Erythroblast (primary cell): ENCODE data around the gene PTPRD.

ENCODE experiments used
- GATA1 ChIP-seq: IDR thresholded peaks from 2 replicates; pipeline ENCODE4 v1.6.1; 2011; ENCODE audit warnings: low read depth, mild to moderate bottlenecking, control low read depth, low read length, moderate library complexity
- POLR2A ChIP-seq: IDR thresholded peaks from 2 replicates; pipeline ENCODE4 v1.6.1; 2011; ENCODE audit warnings: mild to moderate bottlenecking, low read length

DNA sequence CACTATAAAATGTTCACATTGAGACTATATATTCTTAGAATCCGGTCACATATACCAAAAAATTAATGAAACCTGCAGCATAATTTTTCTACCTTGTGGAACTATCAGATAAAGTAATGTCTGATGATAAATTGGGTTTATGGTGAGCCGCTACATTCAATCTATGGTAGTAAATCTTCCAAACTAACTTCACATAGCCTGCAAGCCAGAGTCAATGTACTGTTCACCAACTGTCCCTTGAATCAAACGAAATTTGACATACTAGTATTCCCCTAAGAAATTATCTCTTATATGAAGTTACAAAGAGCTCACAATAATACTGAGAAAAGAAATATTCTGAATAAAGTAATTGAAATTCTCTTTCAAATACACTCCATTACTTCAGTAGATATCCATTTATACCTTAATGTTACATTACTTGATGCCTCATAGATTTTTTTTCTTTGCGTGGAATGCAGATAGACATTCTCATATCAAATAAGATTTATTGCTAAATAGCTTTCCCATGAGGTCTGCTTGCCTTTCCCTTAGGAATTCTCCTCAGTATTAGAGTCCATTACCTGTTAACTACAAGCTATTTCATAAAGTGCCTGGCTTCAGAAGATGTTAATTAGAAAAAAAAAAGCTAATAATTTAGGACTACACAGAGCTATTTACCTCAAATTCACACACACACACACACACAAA is 169.5 kb downstream of the PTPRD start:
- no peak for TF ChIP-seq POLR2A
- TF ChIP-seq GATA1: no peak
